CD14-positive monocyte (primary cell): ENCODE results near the gene C1QTNF5. TPM values are rescaled to one million over a fixed set of nuclear protein-coding genes. Genes with fewer than 3 reads are reported as not detected.

Source experiments
- DNase-seq, 3 donors: peaks; one replicate each; pipeline ENCODE4 v3.0.0-alpha.2; 2011 to 2022
- H2AFZ ChIP-seq: 2 replicates; pipeline ENCODE4 v1.6.0; 2012; ENCODE audit warnings: mild to moderate bottlenecking, low read depth, low read length, inconsistent platforms; ENCODE audit not compliant: insufficient read depth, poor library complexity, severe bottlenecking
- H3K27ac ChIP-seq, 2 donors: 1 replicate in 1 of 2; 2 replicates in 1 of 2; pipeline ENCODE4 v1.5.1; 2012 to 2013; ENCODE audit warnings: low read length in 2 of 2, control low read depth in 1 of 2, inconsistent platforms in 1 of 2, low read depth in 1 of 2, mild to moderate bottlenecking in 1 of 2
- H3K27me3 ChIP-seq, 2 donors: one replicate each; pipeline versions ENCODE4 v1.6.0 to v1.6.1; 2011 to 2013; ENCODE audit warnings: low read length in 2 of 2; ENCODE audit not compliant: control insufficient read depth in 2 of 2, insufficient read depth in 2 of 2
- H3K36me3 ChIP-seq, 2 donors: replicated peaks in 1 of 2; 1 replicate in 1 of 2; 2 replicates in 1 of 2; pipeline versions ENCODE4 v1.5.1 to v1.6.1; 2012 to 2013; ENCODE audit warnings: low read length in 2 of 2, control low read depth in 1 of 2, inconsistent platforms in 1 of 2, mild to moderate bottlenecking in 1 of 2; ENCODE audit not compliant: insufficient read depth in 2 of 2, control insufficient read depth in 1 of 2
- H3K4me1 ChIP-seq, 2 donors: 1 replicate in 1 of 2; 2 replicates in 1 of 2; pipeline versions ENCODE4 v1.5.1 to v1.6.1; 2012 to 2013; ENCODE audit warnings: low read length in 2 of 2, control low read depth in 1 of 2, inconsistent platforms in 1 of 2, mild to moderate bottlenecking in 1 of 2, moderate library complexity in 1 of 2; ENCODE audit not compliant: insufficient read depth in 2 of 2, control insufficient read depth in 1 of 2
- H3K4me2 ChIP-seq: replicated peaks from 2 replicates; pipeline ENCODE3; 2012; ENCODE audit warnings: low read length, moderate library complexity, mild to moderate bottlenecking; ENCODE audit not compliant: poor library complexity, severe bottlenecking; ENCODE audit errors: extremely low read depth
- H3K4me3 ChIP-seq, 3 experiments: fragments of 200-600 bp in 1 of 3; sonication (generic) in 1 of 3; replicated peaks in 1 of 3; 1 replicate in 2 of 3; 2 replicates in 1 of 3; pipeline ENCODE4 v1.5.1; 2011 to 2013; ENCODE audit warnings: low read length in 3 of 3, mild to moderate bottlenecking in 3 of 3, control low read depth in 2 of 3, low read depth in 2 of 3, inconsistent platforms in 1 of 3, moderate library complexity in 1 of 3
- H3K79me2 ChIP-seq: 2 replicates; pipeline ENCODE4 v1.6.0; 2012; ENCODE audit warnings: mild to moderate bottlenecking, control low read depth, inconsistent platforms, low read length, moderate library complexity; ENCODE audit not compliant: insufficient read depth
- H3K9ac ChIP-seq: 2 replicates; pipeline ENCODE4 v1.6.0; 2017; ENCODE audit warnings: low read length, mild to moderate bottlenecking; ENCODE audit not compliant: insufficient read depth, poor library complexity, severe bottlenecking
- H3K9me3 ChIP-seq, 2 donors: replicated peaks in 1 of 2; 1 replicate in 1 of 2; 2 replicates in 1 of 2; pipeline versions ENCODE4 v1.5.1 to v1.6.1; 2012 to 2013; ENCODE audit warnings: low read length in 2 of 2, control low read depth in 1 of 2; ENCODE audit not compliant: control insufficient read depth in 1 of 2, insufficient read depth in 1 of 2
- H4K20me1 ChIP-seq: 2 replicates; pipeline ENCODE4 v1.6.0; 2012; ENCODE audit warnings: mild to moderate bottlenecking, low read length, control low read depth, moderate library complexity; ENCODE audit not compliant: insufficient read depth
- H3K27ac Mint-ChIP-seq, 7 donors: one replicate each; pipeline ENCODE4 v1.8.0; 2020; ENCODE audit warnings: mild to moderate bottlenecking in 7 of 7, mixed read lengths in 7 of 7, moderate library complexity in 6 of 7, inconsistent platforms in 2 of 7
- H3K27me3 Mint-ChIP-seq, 3 donors: one replicate each; pipeline ENCODE4 v1.8.0; 2021 to 2022; ENCODE audit warnings: low read depth in 3 of 3, mild to moderate bottlenecking in 3 of 3, mixed read lengths in 3 of 3, moderate library complexity in 3 of 3, inconsistent platforms in 1 of 3
- H3K36me3 Mint-ChIP-seq, 2 donors: one replicate each; pipeline ENCODE4 v1.8.0; 2020; ENCODE audit warnings: mixed read lengths in 2 of 2, inconsistent platforms in 1 of 2, mild to moderate bottlenecking in 1 of 2
- H3K4me1 Mint-ChIP-seq: one replicate; pipeline ENCODE4 v1.8.0; 2020; ENCODE audit warnings: mild to moderate bottlenecking, mixed read lengths
- H3K4me3 Mint-ChIP-seq, 2 donors: one replicate each; pipeline ENCODE4 v1.8.0; 2020; ENCODE audit warnings: mild to moderate bottlenecking in 2 of 2, mixed read lengths in 2 of 2, moderate library complexity in 1 of 2
- H3K9me3 Mint-ChIP-seq, 7 donors: one replicate each; pipeline ENCODE4 v1.8.0; 2020 to 2022; ENCODE audit warnings: mixed read lengths in 7 of 7, mild to moderate bottlenecking in 6 of 7, moderate library complexity in 6 of 7, inconsistent platforms in 2 of 7
- CTCF ChIP-seq: fragments of 200-600 bp; IDR thresholded peaks from one replicate; pipeline ENCODE4 v1.8.0; 2022; ENCODE audit warnings: antibody characterized with exemption, mild to moderate bottlenecking
- WGBS: methylation state at CpG from one replicate; pipeline ENCODE4 v1.1.5; 2013; ENCODE audit warnings: missing lambda C conversion rate; ENCODE audit not compliant: insufficient coverage; 5-methylcytosine and 5-hydroxymethylcytosine counted together
- intact Hi-C, 2 donors: fragments of 100-400 bp; cut with micrococcal nuclease; formaldehyde crosslinking; loops; one replicate each; pipeline versions ENCODE4 v1.15.0 to v1.15.1; 2023
- polyA plus RNA-seq, 3 donors: library from polyadenylated mRNA; depleted of rRNA in 1 of 3; unstranded in 2 of 3; stranded (reverse) in 1 of 3; fragments of 300-500 nt in 2 of 3; fragments of >200 nt in 1 of 3; fragmentation: Illumina TruSeq in 2 of 3; gene quantifications; 1 replicate in 2 of 3; 2 replicates in 1 of 3; pipeline ENCODE4 v1.2.3, GENCODE V29; 2012 to 2021

C1QTNF5 gene
- polyA plus RNA-seq, 3 donors, result not detected

GRCh38 chr11:119374632-119375336 lies 34.1 kb upstream of the C1QTNF5 start:
- H3K27me3 ChIP-seq, result no peaks in the 10 kb centered on the region
- H3K36me3 Mint-ChIP-seq, result no peaks in the 10 kb centered on the region
- intact Hi-C loops, result no loop called here
- no peak overlapping the region for H3K27ac ChIP-seq
- no peak overlapping the region for H3K4me3 ChIP-seq
- H3K9me3 Mint-ChIP-seq, result no peaks in the 10 kb centered on the region
- H3K9ac ChIP-seq, result no peak overlapping the region
- no peak overlapping the region for H3K27ac Mint-ChIP-seq
- no peaks in the 10 kb centered on the region for H3K4me1 ChIP-seq
- TF ChIP-seq CTCF, result no peak
- no peaks in the 10 kb centered on the region for H3K79me2 ChIP-seq
- DNase-seq, result peak in 1 of 3 donors; percentile 28
- no peaks in the 10 kb centered on the region for H3K9me3 ChIP-seq
- H4K20me1 ChIP-seq, result no peaks in the 10 kb centered on the region
- H3K36me3 ChIP-seq, result no peaks in the 10 kb centered on the region
- peaks cover 0 to 10% (median 7%) of the 10 kb centered on the region in 3 donors for H3K27me3 Mint-ChIP-seq
- H3K4me3 Mint-ChIP-seq, result no peak overlapping the region
- no peak overlapping the region for H2AFZ ChIP-seq
- 80% methylated on average over 6 of the region's 11 CpGs for WGBS
- H3K4me1 Mint-ChIP-seq, result no peaks in the 10 kb centered on the region
- no peak overlapping the region for H3K4me2 ChIP-seq

- Histone ChIP-seq H3K9ac (no peak overlapping the region), H3K9me3 (no peaks in the 10 kb centered on the region), H3K36me3 (no peaks in the 10 kb centered on the region), H3K79me2 (no peaks in the 10 kb centered on the region), H3K4me2 (no peak overlapping the region), H3K27me3 (no peaks in the 10 kb centered on the region), H3K4me3 (no peak overlapping the region), H4K20me1 (no peaks in the 10 kb centered on the region), H2AFZ (no peak overlapping the region), H3K27ac (no peak overlapping the region), H3K4me1 (no peaks in the 10 kb centered on the region)
- 69% methylated on average over 3 of the region's 5 CpGs for WGBS
- peaks cover 0 to 11% (median 10%) of the 10 kb centered on the region in 3 donors for H3K27me3 Mint-ChIP-seq
- H3K4me1 Mint-ChIP-seq, result no peaks in the 10 kb centered on the region
- DNase-seq, result peak; percentile 22 to 47 (median 44)
- H3K4me3 Mint-ChIP-seq, result no peak overlapping the region
- H3K27ac Mint-ChIP-seq, result no peak overlapping the region
- TF ChIP-seq CTCF, result peak; percentile 80
- H3K9me3 Mint-ChIP-seq, result no peaks in the 10 kb centered on the region
- H3K36me3 Mint-ChIP-seq, result no peaks in the 10 kb centered on the region
- intact Hi-C loops, result no loop called here
These were observed 33.4 kb upstream of the C1QTNF5 start for GRCh38 chr11:119373921-119374631.
